K562 (cell line): ENCODE results near the gene ZNF516. TPM values are rescaled to one million over a fixed set of nuclear protein-coding genes. Genes with fewer than 3 reads are reported as not detected.

Experiments used
- ATAC-seq: fragments of 200-7000 bp; cut with Tn5 transposase; 3 replicates; pipeline ENCODE4 v1.9.1; 2020; ENCODE audit warnings: moderate library complexity
- BruUV-seq: library from RNA; stranded (reverse); fragments of 400-500 nt; replicated peaks from 2 replicates; lab custom pipeline; 2021; lab: Mats Ljungman, UMichigan
- CTCF ChIA-PET: fragments of 300-600 bp; formaldehyde crosslinking; extraction: SDS; loops from one replicate; lab custom pipeline; 2021; ENCODE audit warnings: low intra/inter-chr PET ratio; lab: Yijun Ruan, JAX
- POLR2A ChIA-PET: fragments of 300-600, 350-650 bp; sonication (Branson Sonifier 250); formaldehyde crosslinking; extraction: SDS; loops from one replicate; lab custom pipeline; 2021; ENCODE audit warnings: antibody characterized with exemption, inconsistent platforms; lab: Yijun Ruan, JAX
- DNase-seq, 4 experiments: peaks; one replicate each; pipeline versions ENCODE4 v3.0.0 to v3.0.0-alpha.2; 2011 to 2018; ENCODE audit warnings: low spot score in 3 of 4, mixed read lengths in 3 of 4; ENCODE audit errors: extremely low read depth in 1 of 4
- FAIRE-seq: peaks from 2 replicates; lab custom pipeline; 2011; peaks lifted over from hg19 to GRCh38; lab: Jason Lieb, UNC
- H2AFZ ChIP-seq: 2 replicates; pipeline ENCODE4 v1.6.0; 2011; ENCODE audit warnings: low read depth, low read length, control low read depth, inconsistent platforms
- H3K27ac ChIP-seq: fragments of 200-600 bp; 3 replicates; pipeline ENCODE4 v1.8.0; 2011; ENCODE audit warnings: low read depth, mild to moderate bottlenecking, control low read depth, inconsistent platforms, low read length, moderate library complexity, mixed read lengths; ENCODE audit errors: extremely low read depth
- H3K27me3 ChIP-seq, 2 experiments: fragments of 300-600 bp in 1 of 2; 2 replicates in 1 of 2; 3 replicates in 1 of 2; pipeline versions ENCODE4 v1.6.0 to v1.8.0; 2011; ENCODE audit warnings: inconsistent platforms in 2 of 2, low read length in 2 of 2, mild to moderate bottlenecking in 1 of 2, mixed read lengths in 1 of 2, moderate library complexity in 1 of 2; ENCODE audit not compliant: control insufficient read depth in 2 of 2, insufficient read depth in 2 of 2
- H3K36me3 ChIP-seq: fragments of 300-600 bp; 3 replicates; pipeline ENCODE4 v1.8.0; 2011; ENCODE audit warnings: mild to moderate bottlenecking, low read length, inconsistent platforms; ENCODE audit not compliant: control insufficient read depth, insufficient read depth
- H3K4me1 ChIP-seq, 2 experiments: fragments of 200-600 bp in 1 of 2; replicated peaks in 1 of 2; 2 replicates in 1 of 2; 3 replicates in 1 of 2; pipeline versions ENCODE4 v1.5.1 to v1.8.0; 2011; ENCODE audit warnings: inconsistent platforms in 2 of 2, low read length in 2 of 2, mild to moderate bottlenecking in 1 of 2, mixed read lengths in 1 of 2, moderate library complexity in 1 of 2; ENCODE audit not compliant: control insufficient read depth in 2 of 2, insufficient read depth in 2 of 2
- H3K4me2 ChIP-seq: 2 replicates; pipeline ENCODE4 v1.6.1; 2011; ENCODE audit warnings: low read length, control low read depth, inconsistent platforms, mixed read lengths; ENCODE audit not compliant: insufficient read depth
- H3K4me3 ChIP-seq: fragments of 200-600 bp; sonication (generic), shearing (Covaris generic); 2 replicates; pipeline ENCODE4 v1.5.1; 2016; ENCODE audit warnings: control low read depth, inconsistent platforms
- H3K79me2 ChIP-seq: fragments of 200-600 bp; 3 replicates; pipeline ENCODE4 v1.8.0; 2011; ENCODE audit warnings: low read length, inconsistent platforms; ENCODE audit not compliant: control insufficient read depth, insufficient read depth
- H3K9ac ChIP-seq, 2 experiments: 2 replicates each; pipeline versions ENCODE4 v1.6.0 to v1.6.1; 2011; ENCODE audit warnings: low read depth in 2 of 2, low read length in 2 of 2, control low read depth in 1 of 2, inconsistent platforms in 1 of 2, mild to moderate bottlenecking in 1 of 2, mixed read lengths in 1 of 2; ENCODE audit not compliant: insufficient read depth in 1 of 2
- H3K9me1 ChIP-seq: one replicate; pipeline ENCODE4 v1.6.0; 2011; ENCODE audit warnings: inconsistent platforms, mild to moderate bottlenecking, low read length, moderate library complexity; ENCODE audit not compliant: control insufficient read depth, insufficient read depth
- H3K9me3 ChIP-seq: replicated peaks from 2 replicates; pipeline ENCODE4 v1.5.1; 2011; ENCODE audit warnings: low read depth, low read length, inconsistent platforms; ENCODE audit not compliant: control insufficient read depth, insufficient read depth
- H4K20me1 ChIP-seq: replicated peaks from 2 replicates; pipeline ENCODE4 v1.6.1; 2011; ENCODE audit warnings: low read length, inconsistent platforms, mixed read lengths; ENCODE audit not compliant: control insufficient read depth, insufficient read depth
- ATF4 ChIP-seq: fragments of 450-650 bp; formaldehyde crosslinking; IDR thresholded peaks from 2 replicates; pipeline ENCODE4 v1.4.0; 2022; ENCODE audit warnings: mild to moderate bottlenecking, moderate library complexity
- E2F3 ChIP-seq: fragments of 250-450 bp; sonication (Bioruptor Pico); IDR thresholded peaks from 2 replicates; pipeline ENCODE4 v1.4.0; 2020; ENCODE audit warnings: mild to moderate bottlenecking
- HMGN3 ChIP-seq: IDR thresholded peaks from 2 replicates; pipeline ENCODE4 v1.6.1; 2011; ENCODE audit warnings: borderline replicate concordance, low read depth, mild to moderate bottlenecking, mixed read lengths, low read length; ENCODE audit not compliant: insufficient read length; ENCODE audit errors: extremely low read depth
- NELFE ChIP-seq: IDR thresholded peaks from 2 replicates; pipeline ENCODE4 v1.6.1; 2011; ENCODE audit warnings: mild to moderate bottlenecking; ENCODE audit not compliant: insufficient read depth, insufficient read length
- SAP30 ChIP-seq: fragments of 200-600 bp; sonication (generic); IDR thresholded peaks from 2 replicates; pipeline ENCODE4 v1.6.1; 2012; ENCODE audit warnings: borderline replicate concordance, low read depth, mild to moderate bottlenecking, moderate library complexity, low read length, control low read depth, inconsistent platforms; ENCODE audit not compliant: insufficient read depth, poor library complexity, severe bottlenecking
- SREBF2 ChIP-seq: sonication (generic); formaldehyde crosslinking; IDR thresholded peaks from 2 replicates; pipeline ENCODE4 v1.4.0; 2020; ENCODE audit warnings: mild to moderate bottlenecking, missing genetic modification reagents
- WGBS: fragments of 100-300 bp; shearing (Covaris generic); methylation state at CpG from one replicate; pipeline ENCODE4 v1.1.6; 2016; ENCODE audit warnings: low coverage, mixed read lengths; ENCODE audit not compliant: insufficient coverage; ENCODE audit errors: missing lambda C conversion rate; 5-methylcytosine and 5-hydroxymethylcytosine counted together
- in situ Hi-C: fragments of 300-500 bp; cut with MboI; formaldehyde crosslinking; loops from 4 replicates; pipeline ENCODE4 v1.15.0; 2018; ENCODE audit warnings: inconsistent platforms, mixed read lengths
- intact Hi-C: fragments of 100-400 bp; cut with micrococcal nuclease; formaldehyde crosslinking; loops from 2 replicates; pipeline ENCODE4 v1.14.2; 2022
- polyA plus RNA-seq, 8 experiments: library from polyadenylated mRNA; depleted of rRNA in 4 of 8; stranded (reverse) in 5 of 8; unstranded in 3 of 8; fragments of >200 nt; fragmentation: Nextera tagmentation in 2 of 8; fragmentation: Illumina TruSeq in 1 of 8; extraction: Ambion mirVana in 2 of 8; extraction: Trizol in 1 of 8; gene quantifications; 2 replicates each; pipeline versions ENCODE4 v1.2.1 to v1.2.3, GENCODE V29; 2011 to 2014; ENCODE audit warnings: inconsistent platforms in 1 of 8, missing spikeins in 1 of 8
- total RNA-seq, 7 experiments: library from RNA; depleted of rRNA in 6 of 7; stranded (reverse); fragments of >200 nt in 6 of 7; fragmentation: Illumina TruSeq in 2 of 7; extraction: Trizol in 2 of 7; gene quantifications; 2 replicates each; pipeline versions ENCODE4 v1.2.1 to v1.2.3, GENCODE V29; 2011 to 2021; ENCODE audit warnings: low replicate concordance in 1 of 7

ZNF516 gene
- total and polyA plus RNA-seq, 9 of the 15 experiments (the other 6 are each of a cell fraction or from before 2014, with no cell fraction given): 0.04 to 0.20 (median 0.08) TPM; not detected in 3

DNA sequence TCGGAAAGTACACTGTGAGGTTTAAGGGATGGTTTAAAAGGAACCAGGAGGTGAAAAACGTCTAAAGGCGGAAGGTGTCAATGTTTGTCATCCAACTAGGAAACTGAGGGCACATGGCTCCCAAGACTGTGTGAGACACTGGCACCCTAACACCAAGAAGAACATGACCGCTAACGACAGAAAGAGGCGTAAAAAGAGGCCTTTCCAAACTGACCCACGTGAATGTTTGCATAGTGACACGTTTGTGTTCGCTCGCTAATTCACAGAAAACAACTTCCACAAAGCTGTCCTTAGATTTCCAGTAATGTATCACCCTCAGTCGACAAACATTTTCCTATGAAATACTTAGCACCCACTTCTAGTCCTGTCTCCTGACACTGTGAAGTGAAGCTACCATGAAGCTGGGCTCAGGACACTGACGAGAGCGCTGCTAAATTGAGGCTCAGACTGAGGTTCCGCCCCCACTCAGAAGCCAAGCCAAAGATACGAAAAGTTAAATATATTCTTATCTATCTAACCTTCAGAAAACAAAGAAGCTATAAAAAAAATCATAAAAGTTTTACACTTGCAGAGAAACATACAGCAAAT is 86.5 kb downstream of the ZNF516 start:
- Histone ChIP-seq H3K9ac (no peak overlapping the region), H4K20me1 (no peaks in the 10 kb centered on the region), H3K4me2 (no peak overlapping the region), H3K27ac (no peak overlapping the region), H3K79me2 (no peaks in the 10 kb centered on the region), H3K4me3 (no peak overlapping the region), H3K4me1 (no peaks in the 10 kb centered on the region), H3K27me3 (peaks cover 0 to 16% of the 10 kb centered on the region in 2 experiments; a peak in 1 of 5 replicates)
- no peak for ATAC-seq
- 0% methylated on average over 15 of the region's 15 CpGs for WGBS
- BruUV-seq: no TSS peak
- POLR2A ChIA-PET: interaction anchor here (1.2 kb wide), 1 partner anchor 11 kb away, joined by 3 read pairs; no protein-coding TSS in a partner anchor
- intact Hi-C loops: no loop called here
- TF ChIP-seq HMGN3: no peak
- TF ChIP-seq SAP30: no peak
- TF ChIP-seq SREBF2 (CRISPR knock-in tag): no peak
- no peak for TF ChIP-seq E2F3 (CRISPR knock-in tag)
- no peak for TF ChIP-seq NELFE
- no peak for TF ChIP-seq ATF4 (CRISPR knock-in tag)
- TF ChIP-seq, all 486 proteins: peak for 0
- CTCF ChIA-PET: no interaction called here
- Histone ChIP-seq H3K9me3 (no peaks in the 10 kb centered on the region), H3K9me1 (no peaks in the 10 kb centered on the region), H3K36me3 (no peaks in the 10 kb centered on the region), H2AFZ (no peak overlapping the region)
- in situ Hi-C loops: loop anchor here (5.0 kb wide), 1 partner anchor 299 kb away; no protein-coding TSS in a partner anchor
- FAIRE-seq: no peak
- no peak for DNase-seq
